HG02885 (cell line): Measurements from ENCODE around the gene FCN3.

Experiments
- ATAC-seq: cut with Tn5 transposase; IDR thresholded peaks from one replicate; pipeline ENCODE4 v1.9.1; 2021; ENCODE audit warnings: mild to moderate bottlenecking; ENCODE audit not compliant: unreplicated experiment, poor library complexity

The FCN3 gene

DNA sequence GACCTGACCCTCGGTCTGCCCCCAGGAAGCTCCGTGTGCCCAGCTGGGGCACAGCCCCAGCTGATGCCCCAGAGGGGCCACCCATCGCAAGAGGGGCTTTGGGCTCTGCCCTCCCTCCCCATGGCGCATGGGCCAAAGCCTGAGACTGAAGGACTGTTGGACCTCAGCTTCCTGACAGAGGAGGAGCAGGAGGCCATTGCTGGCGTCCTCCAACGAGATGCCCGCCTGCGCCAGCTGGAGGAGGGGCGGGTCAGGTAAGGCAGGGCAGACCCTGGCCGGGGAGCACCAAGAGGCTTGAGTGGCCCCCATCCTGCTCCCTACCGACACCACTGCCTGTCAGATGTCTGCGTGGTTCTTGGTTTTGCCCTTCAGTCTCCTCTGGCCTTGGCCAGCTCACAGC lies 29.4 kb downstream of the FCN3 start:
- ATAC-seq, result no peak

DNA sequence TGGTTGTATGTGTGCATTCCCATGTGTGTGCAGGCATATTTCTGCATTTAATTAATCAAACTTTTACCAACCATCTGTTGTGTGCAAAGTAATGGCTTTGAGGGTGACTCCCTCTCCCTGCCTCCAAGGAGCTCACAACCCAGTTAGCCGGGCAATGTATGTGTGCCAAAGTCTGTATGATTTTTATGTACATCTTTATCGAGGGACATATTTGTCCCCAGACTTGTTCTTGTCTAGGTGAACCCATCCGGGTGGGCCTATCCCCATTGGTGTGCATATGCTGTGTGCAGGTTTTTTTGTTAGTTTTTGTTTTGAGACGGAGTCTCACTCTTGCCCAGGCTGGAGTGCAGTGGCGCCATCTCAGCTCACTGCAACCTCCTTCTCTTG lies 31.0 kb downstream of the FCN3 start:
- no peak for ATAC-seq

DNA sequence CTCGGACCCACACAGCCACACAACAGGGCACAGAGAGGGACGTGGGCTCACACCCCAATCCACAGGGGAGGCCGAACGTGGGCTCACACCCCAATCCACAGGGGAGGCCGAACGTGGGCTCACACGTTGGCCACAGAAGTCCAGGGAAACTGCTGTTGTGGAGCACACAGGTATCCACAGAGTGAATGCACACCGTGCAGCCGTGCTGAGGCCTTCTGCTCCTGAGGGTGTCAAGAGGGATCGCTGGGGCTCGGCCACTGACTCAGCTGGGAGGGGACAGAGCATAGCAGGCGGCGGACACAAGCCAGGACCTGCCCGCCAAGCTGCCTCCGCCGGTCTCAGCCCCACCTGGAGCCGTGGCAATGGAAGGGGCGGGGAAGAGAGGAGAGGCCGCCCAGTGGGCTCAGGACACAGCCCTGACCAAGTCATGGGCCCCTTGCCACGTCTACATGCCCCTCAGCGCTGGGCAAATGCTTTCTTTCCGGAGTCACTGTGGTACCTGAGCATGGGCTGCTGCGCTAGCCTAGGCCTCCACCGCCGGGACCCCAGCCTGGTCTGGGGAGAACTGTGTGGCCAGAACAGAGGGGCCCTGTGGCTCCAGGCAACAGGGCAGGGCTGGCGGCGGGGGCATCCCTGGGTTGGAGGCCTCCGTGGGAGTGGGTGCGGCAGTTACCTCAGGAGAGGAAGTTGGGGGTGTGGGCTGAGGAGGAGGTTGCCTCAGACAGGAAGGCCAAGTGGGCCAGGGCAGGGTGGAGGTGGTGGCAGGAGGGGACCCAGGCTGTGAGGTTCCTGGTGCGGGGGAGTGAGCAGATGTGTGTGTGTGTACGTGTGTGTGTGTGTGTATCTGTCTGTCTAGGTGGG lies 31.6 kb downstream of the FCN3 start:
- peak; percentile 51 for ATAC-seq

DNA sequence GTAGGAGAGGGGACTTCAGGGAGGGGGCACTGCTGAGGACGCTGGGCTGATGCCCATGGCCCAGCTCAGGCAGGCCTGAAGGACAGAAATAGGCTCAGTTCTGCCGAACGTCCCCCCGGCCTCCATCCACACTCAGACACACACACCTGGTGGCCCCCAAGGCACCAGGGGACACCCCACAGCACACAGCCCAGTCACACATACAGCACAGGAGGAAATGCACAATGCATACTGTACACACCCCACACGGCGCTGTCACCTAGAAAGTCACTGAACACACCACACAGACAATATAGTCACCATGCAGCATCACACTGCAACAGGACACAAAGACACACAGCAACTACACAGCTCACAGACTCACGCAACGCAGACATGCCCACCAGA lies 32.2 kb downstream of the FCN3 start:
- ATAC-seq, result no peak

DNA sequence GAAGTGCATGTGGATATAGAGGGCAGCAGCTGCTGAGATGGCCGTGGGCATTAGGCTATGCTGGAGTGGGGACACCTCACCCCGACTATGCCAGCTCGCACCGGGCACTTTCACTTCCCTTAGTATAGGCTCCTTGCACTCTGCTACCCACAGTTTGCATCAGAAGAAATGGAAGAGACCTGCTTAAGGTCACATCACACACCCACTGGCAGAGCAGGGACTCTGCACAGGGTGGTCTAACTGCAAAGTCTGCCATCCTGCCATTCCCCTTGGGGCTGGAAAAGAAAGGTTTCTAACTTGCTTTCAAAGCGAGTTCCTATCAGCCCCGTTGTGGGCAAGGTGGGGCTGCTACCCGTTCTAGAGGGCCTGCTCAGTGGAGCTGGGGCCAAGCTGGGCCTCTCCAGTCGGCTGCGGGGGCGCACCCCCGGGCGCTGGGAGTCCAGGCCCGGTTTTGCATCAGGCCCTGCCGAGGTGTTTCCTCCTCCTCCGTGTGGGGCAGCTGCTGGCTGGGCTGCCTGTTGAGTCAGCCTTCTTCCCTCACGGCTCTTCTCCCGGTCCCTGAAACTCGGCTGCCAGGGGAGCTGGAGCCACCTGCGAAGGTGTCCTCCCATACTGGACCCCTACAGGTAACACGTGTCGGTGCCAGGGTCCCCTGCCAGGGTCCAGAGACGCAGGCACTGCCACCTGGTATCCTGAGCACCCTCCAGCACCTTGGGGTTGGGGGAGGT lies 32.9 kb downstream of the FCN3 start, which contains the start of gene SYTL1:
Gene SYTL1, plus strand, starts transcription at position 498 of the 728 bp plus-strand sequence. CDS start 3,313 bp downstream, outside the sequence.
- ATAC-seq, result peak; percentile 62

DNA sequence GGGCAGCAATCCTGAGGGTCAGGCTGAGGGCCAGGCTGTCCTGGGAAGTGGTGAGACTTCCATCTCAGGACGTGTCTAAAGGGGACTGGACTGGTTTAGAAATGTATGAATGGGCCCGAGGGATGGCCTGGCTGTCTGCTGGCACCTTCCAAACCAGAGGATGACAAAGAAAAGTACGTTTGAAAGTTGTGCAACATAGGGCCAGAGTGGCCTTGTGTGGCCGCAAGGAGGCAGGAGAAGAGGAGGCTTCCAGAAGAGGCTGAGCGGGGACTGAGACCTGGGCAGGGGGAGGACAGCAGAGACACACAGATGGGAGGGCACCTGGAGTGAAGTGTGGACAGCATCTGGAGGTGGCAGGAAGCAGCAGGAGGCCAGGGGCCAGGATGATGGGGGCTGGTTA lies 35.4 kb downstream of the FCN3 start:
- ATAC-seq, result no peak

DNA sequence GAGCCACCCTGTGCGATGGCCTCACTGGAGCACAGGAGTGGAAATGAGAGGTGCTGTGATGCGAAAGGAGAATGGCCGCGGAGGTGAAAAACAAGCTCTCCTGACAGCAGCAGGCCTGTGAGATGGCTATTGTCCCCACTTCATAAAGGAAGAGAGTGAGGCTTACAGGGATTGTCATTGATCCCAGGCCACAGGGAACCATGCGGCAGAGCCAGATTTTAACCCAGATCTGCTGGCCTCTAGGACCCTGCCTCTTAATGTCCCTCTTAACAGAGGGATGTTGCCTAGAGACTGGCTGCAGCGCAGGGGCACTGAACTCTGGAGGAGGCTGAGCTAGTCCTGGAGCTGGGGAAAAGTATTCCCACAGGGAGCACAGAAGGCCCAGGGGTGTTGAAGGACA lies 35.9 kb downstream of the FCN3 start:
- ATAC-seq, result no peak

DNA sequence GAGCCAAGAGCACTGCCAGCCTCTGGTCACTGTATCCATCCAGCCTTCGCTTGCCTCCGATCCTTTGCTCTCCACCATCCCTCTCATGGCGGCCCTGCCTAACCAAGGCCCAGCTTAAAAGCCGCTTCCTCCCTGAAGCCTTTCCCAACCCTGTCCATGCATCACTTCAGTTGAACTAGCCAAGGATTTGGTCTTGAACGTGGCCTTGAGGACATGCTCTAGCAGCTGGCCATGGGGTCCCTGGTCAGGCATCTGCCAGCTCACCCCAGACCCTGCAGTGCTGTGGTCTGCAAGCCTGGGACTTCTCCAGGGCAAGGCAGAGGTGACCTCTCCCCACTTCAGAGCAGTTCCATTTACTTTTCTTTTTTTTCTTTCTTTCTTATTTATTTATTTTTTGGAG lies 37.9 kb downstream of the FCN3 start:
- ATAC-seq, result no peak

DNA sequence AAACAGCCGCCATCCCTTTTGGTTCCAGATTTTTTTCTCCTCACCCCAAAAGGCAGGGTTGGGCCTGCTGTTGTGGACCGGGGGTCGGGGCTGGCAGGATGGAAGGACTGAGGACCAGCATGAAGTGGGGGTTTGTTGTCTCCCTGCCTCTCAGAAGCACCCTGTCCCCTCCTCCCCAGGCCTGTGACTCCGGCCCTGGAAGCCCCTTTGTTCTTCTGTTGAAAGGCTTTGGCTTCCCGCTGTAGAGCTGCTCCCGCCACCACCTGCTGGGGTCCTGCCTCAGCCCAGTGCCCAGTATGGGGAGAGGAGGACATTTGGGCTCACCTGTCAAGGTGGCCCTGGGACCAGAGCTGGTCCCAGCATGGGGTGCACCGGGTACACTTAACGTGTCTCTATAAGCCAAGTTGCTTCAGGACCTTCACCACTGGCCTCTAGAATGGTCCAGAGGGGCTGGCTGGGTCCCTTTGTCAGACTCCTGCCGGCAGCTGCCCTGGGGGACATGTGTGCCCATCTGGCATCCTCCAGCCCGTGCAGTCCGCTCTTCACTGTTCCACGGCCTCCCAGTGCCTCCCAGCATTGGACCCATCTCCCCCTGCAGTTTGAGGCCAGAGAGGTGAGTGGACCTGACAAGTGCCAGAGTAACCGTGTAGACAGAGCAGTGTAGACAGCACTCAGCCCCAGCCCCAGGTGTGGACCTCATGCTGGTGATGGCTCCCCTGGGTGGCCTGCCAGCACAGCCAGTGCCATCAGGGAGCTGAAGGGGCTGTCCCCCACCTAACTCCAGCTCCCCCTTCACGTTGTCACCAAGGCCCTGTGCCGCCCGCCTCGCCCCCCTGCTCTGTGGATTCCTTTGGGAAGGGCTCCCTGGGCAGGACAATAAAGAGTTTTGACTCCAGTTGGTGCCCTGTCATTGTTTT lies 38.9 kb downstream of the FCN3 start:
- no peak for ATAC-seq

DNA sequence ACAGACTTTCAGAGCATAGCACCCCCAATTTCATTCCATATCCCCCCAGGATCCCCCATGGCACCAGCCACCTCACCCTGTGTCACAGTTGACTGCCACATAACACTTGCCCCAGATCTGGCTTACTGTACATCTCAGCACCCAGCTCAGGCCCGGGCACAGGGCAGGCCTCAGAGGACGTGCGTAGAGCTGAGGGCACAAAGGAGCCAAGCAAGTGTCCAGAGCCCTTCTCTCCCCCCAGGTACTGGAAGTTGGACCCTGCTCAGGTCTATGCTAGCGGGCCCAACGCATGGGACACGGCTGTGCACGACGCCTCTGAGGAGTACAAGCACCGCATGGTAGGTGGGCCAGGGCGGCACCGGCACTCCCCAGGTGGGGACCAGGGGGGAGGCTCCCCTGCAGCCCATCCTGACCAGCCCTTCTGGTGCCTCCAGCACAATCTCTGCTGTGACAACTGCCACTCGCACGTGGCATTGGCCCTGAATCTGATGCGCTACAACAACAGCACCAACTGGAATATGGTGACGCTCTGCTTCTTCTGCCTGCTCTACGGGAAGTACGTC lies 40.8 kb downstream of the FCN3 start:
- no peak for ATAC-seq

DNA sequence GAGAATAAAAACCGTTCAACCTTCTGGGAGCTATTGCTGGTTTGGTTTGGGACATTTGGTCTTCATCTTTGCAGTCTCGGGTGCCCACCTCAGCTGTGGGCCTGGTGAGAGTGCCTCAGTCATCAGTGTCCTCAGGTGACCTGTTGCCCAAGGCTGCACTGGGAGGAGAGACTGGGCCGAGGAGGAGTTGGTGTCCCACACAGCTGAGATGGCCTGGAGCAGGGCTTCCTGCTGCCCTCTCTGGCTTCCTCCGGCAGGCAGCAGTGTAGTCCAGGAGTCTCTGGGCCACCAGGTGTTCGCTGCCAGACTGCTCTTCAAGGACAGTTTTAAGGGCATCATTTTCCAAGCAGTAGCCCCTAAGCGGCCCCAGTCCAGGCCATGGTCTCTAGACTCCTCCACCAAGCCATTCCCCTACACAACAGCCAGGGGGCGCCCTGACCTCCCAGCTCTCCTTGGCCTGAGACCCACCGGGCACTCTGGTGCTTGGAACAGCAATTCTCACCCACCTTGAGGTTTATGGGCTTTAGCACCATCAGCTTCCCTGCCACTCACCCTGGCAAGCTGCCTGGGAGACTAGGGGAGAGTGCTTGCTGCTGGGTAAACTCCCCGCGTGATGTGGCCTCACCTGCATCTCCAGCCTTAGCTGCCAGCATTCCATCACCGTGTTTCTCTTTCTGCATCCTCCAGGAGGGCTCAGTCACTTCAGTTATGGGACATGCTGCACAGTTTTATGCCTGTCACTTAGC lies 41.9 kb downstream of the FCN3 start:
- ATAC-seq, result no peak

DNA sequence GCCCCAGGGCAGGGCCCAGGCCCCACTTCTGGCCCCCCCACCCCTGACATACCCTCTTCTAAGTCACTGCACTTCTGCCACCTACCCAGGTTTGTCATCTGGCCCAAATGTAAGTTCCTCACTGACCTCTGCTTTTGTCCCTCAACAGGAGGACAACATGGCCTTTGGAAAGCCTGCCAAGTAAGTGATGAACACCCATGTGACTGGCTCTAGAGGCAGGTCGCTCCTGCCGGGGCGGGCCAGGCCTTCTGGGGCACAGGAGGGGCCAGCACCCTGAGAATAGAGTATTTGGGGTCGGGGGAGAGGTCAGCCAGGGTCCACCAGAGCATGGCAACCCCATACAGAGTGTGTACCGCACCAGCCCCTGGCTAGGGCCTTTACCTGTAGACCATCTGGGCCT lies 42.7 kb downstream of the FCN3 start:
- ATAC-seq, result no peak

DNA sequence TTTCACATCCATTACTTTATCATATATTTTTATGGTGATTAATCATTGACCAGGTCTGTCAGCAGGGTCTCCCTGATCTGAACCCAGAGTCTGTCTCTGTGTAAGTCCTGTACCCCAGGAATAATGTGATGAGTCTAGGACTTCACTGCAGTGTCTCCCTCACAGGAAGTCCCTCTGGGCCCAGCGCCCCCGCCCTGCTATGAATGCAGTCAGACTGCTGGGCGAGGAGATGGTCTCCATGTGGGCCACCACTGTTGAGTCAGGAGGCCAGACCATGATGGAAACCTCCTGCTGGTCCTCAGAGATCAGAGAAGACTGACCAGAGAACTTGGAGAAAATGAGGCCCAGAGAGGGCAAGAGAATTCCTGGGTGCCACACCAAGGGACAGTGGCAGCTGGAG lies 43.2 kb downstream of the FCN3 start:
- no peak for ATAC-seq

DNA sequence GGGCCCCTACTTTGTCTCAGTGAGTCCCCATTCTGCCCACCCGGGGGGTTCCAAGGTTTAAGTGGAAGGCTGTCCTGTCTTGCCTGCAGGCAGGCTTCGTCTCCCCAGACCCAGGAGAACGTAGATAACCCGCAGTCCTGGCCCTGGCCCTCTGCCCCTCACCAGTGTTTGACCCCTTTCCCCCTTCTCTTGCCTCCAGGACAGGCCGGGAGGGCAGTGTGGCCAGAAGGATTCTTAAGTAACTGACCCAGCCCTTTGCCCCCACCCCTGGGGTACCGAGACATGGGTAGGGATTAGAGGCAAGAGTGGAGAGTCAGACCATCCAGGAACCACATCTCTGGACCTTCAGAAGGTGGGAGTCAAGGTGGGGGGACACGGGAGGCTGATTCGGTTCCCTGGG lies 43.8 kb downstream of the FCN3 start:
- no peak for ATAC-seq

DNA sequence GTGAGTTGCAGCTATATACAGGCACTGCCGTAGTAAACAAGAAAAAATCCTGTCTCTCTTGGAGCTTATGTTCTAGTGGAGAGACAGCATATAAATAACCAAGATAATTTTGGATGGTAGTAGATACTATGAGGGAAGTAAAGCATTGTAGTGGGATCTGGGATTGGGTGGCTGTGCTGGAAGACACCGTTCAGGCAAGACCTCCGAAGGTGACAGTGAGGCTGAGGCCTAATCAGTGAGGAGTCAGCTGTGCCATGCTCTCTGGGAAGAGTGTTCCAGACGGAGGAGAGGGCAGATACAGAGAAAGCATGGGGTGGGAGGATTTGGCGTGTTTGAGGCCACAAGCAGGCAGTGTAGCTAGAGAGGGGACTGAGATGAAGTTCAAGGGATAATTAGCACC lies 46.7 kb downstream of the FCN3 start:
- no peak for ATAC-seq

DNA sequence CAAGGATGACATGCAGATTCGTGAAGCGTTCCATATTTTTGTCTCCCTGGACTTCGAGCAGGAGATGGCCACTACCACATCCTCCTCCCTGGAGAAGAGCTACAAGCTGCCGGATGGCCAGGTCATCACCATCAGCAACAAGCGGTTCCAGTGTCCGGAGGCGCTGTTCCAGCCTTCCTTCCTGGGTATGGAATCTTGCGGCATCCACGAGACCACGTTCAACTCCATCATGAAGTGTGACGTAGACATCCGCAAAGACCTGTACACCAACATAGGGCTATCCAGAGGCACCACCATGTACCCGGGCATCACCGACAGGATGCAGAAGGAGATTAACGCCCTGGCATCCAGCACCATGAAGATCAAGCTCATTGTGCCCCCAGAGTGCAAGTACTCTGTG lies 49.3 kb downstream of the FCN3 start:
- ATAC-seq, result no peak

DNA sequence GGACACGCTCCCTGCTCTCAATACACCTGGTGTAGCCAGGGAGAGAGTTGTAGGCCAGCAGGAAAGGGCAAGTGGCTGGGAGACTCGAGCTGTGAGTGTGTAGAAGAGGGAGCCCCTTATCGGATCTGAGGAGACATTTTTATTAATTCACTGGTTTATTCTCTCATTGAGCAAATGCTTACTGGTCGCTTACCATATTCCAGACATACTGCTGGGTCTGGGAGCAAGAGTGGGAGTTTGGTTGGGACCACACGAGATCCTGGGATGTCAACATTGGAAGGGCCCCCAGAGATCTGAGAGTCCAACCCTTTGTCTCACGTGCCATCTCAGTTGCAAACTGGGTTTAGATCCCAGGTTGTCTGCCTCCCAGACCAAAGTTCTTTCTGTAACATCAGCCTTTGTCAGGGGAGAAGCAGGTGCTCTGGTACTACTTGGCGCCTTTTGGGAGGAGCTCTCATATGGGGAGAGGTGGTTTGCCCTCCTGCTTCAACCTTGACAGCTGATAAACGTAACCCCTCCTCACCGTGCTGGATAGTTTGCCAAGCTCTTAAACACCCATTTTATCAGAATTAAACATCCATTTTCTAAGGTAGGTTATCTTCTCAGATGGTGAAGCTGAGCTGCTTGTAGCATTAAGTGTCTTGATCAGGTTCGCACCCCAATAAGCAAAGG lies 51.9 kb downstream of the FCN3 start:
- no peak for ATAC-seq

DNA sequence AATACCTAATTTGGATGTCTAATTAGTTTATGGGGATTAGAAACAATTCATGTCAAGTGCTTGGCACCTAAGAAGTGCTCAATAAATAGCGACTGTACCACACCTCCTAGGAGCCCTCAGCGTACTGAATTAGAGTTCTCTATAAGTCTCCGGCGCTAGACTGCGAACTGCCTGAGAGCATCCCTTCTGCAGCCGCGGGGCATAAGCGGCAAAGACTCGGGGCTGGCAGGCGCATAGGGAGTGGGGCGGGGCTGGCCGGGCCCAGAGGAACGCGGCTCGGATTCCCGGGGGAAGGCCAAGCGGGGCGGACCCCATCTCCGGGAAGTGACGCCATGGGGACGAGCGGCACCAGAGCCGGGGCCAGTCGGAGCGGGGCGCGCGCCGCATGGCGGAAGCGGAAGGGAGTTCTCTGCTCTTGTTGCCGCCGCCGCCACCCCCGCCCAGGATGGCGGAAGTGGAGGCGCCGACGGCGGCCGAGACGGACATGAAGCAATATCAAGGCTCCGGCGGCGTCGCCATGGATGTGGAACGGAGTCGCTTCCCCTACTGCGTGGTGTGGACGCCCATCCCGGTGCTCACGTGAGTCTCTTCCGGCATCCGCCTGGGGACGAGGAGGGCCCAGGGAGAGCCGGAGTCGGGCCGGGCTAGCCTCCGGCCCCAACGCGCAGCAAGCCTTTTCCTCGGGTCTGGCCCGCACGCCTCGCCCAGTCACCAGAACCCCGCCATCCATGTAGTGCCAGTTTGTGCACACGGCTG lies 52.6 kb downstream of the FCN3 start, which contains the start of gene TMEM222:
Gene TMEM222, plus strand, starts transcription at position 351 of the 756 bp plus-strand sequence. Its CDS starts 35 bp downstream, at position 386.
- ATAC-seq, result peak; percentile 92
